NB4 (cell line): ENCODE measurements around the gene ASCL3.

Source experiments
- DNase-seq: peaks from one replicate; pipeline ENCODE4 v3.0.0; 2010; ENCODE audit warnings: low read depth
- H3K4me3 ChIP-seq: one replicate; pipeline ENCODE4 v1.5.1; 2011; ENCODE audit warnings: mild to moderate bottlenecking, low read depth, low read length, moderate library complexity
- CTCF ChIP-seq: IDR thresholded peaks from one replicate; pipeline ENCODE4 v1.5.1; 2012; ENCODE audit warnings: low read depth, low read length
- MAX ChIP-seq: IDR thresholded peaks from 2 replicates; pipeline ENCODE4 v1.6.1; 2011; ENCODE audit warnings: low read depth, low read length
- MYC ChIP-seq: IDR thresholded peaks from 2 replicates; pipeline ENCODE4 v1.6.1; 2011; ENCODE audit warnings: low read depth, low read length
- POLR2A ChIP-seq: IDR thresholded peaks from 2 replicates; pipeline ENCODE4 v1.6.1; 2011; ENCODE audit warnings: mild to moderate bottlenecking; ENCODE audit not compliant: insufficient read length; ENCODE audit errors: extremely low read depth

ASCL3 gene

GRCh38 chr11:8967184-8967583 lies 24.4 kb upstream of the ASCL3 start:
- no peak for DNase-seq
- TF ChIP-seq MYC (no peak), POLR2A (no peak), CTCF (no peak), MAX (no peak)
- no peak overlapping the region for H3K4me3 ChIP-seq

GRCh38 chr11:8964324-8965320 lies 21.8 kb upstream of the ASCL3 start, which contains the start of gene TMEM9B:
TSS of gene TMEM9B (minus strand) at chr11:8964442. CDS start at chr11:8964313, 129 bp downstream.
- H3K4me3 ChIP-seq: peak within 1 kb of the TSS; percentile 78
- TF ChIP-seq POLR2A: peak; percentile 90
- TF ChIP-seq CTCF: no peak
- TF ChIP-seq MAX: peak; percentile 89
- TF ChIP-seq MYC: peak; percentile 90
- peak; percentile 91 for DNase-seq

DNA sequence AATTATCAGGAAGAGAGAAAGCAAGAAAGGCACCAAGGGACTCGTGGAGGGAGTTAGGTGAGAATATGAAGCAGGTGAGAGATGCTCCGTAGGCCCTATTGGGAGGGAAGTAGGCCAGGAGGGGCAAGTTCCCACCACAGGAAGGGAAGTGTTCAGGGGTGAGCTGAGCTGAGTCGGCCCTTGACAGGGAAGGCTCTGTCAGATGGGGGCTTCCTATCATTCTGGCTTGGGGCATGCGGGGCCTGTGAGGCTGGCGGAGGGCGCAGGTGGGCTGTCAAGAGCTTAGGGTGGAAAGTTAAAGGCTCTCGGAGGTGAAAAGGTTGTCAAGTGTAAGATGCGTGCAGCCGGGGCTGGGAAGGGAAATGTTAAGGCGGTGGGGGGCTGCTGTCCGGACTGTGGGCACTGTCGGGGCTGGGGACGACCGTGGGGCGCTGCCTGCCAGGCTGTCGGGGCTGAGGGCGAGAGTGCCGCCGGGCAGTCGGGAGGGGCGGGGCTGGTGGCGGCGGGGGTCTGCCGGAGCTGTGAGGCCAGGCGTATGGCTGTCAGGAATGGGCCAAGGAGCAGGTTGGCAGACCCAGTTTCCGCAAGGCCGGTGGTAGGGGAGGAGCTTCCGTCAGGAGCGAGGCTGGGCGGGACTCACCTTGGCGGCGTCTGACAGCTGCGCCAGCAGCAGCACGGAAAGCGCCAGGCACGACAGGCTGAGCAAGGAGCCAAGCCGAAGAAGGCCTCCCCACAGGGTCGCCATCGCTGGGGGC lies 20.9 kb upstream of the ASCL3 start:
- peak; percentile 80 for DNase-seq
- peak overlapping the region; percentile 78 for H3K4me3 ChIP-seq
- TF ChIP-seq CTCF: no peak
- TF ChIP-seq MYC: no peak
- no peak for TF ChIP-seq MAX
- no peak for TF ChIP-seq POLR2A

- no peak for TF ChIP-seq MAX
- no peak for TF ChIP-seq CTCF
- TF ChIP-seq POLR2A: no peak
- TF ChIP-seq MYC: no peak
- peak overlapping the region; percentile 78 for H3K4me3 ChIP-seq
- DNase-seq: peak; percentile 24
Measured at GRCh38 chr11:8962841-8963240, 20.0 kb upstream of the ASCL3 start.

DNA sequence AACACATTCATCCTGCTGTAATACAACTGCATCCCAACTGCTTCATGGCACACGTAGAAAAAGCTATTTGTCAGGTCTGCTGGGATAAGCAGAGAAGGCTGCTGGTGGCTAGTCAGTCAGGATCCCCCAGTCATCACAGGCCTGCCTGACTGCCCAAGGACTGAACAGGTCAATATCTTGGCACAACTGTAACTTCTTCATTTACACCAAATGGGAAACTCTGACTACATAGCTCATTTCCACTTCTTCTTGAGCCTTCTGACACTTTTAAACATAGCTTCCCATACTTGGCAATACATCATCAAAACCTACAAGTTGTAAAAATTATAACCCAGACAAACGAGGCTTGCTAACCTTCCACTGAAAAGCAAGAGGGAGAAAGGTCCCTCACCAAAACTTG lies 18.6 kb upstream of the ASCL3 start:
- no peak overlapping the region for H3K4me3 ChIP-seq
- no peak for DNase-seq
- TF ChIP-seq CTCF: no peak
- no peak for TF ChIP-seq MYC
- no peak for TF ChIP-seq POLR2A
- no peak for TF ChIP-seq MAX
